Tibial nerve (tissue), 4 donors: ENCODE data around the gene HSD17B12.

Experiments
- CTCF ChIP-seq, 5 experiments: fragments of 200-600 bp in 3 of 5; fragments of 450-650 bp in 2 of 5; sonication (generic) in 3 of 5; IDR thresholded peaks; one replicate each; pipeline ENCODE4 v1.5.1; 2016 to 2019; ENCODE audit warnings: antibody characterized with exemption in 5 of 5, mild to moderate bottlenecking in 3 of 5, moderate library complexity in 2 of 5
- EP300 ChIP-seq, 2 donors: sonication (generic); formaldehyde crosslinking; IDR thresholded peaks; one replicate each; pipeline ENCODE4 v1.6.1; 2017; ENCODE audit warnings: antibody characterized with exemption in 2 of 2, mild to moderate bottlenecking in 1 of 2
- POLR2A ChIP-seq, 2 donors: fragments of 450-650 bp; IDR thresholded peaks; one replicate each; pipeline ENCODE4 v1.6.1; 2017; ENCODE audit warnings: antibody characterized with exemption in 2 of 2, mild to moderate bottlenecking in 2 of 2, moderate library complexity in 2 of 2

- TF ChIP-seq POLR2A (IDR thresholded peaks at IDR 0.05), result no peak
- no peak for TF ChIP-seq CTCF (IDR thresholded peaks at IDR 0.05)
- TF ChIP-seq EP300 (IDR thresholded peaks at IDR 0.05), result no peak
Measured at GRCh38 chr11:43872995-43873394, 192.5 kb downstream of the HSD17B12 start.
